ENCODE data around the gene PGRMC2.

GRCh38 chr4:128241425-128241913 is 46.1 kb downstream of the PGRMC2 start:
- TF ChIP-seq CTCF (IDR thresholded peaks at IDR 0.05), result no peak
- TF ChIP-seq SREBF2 (IDR thresholded peaks at IDR 0.05), result no peak
